Measurements from ENCODE around the gene PNCK.

DNA sequence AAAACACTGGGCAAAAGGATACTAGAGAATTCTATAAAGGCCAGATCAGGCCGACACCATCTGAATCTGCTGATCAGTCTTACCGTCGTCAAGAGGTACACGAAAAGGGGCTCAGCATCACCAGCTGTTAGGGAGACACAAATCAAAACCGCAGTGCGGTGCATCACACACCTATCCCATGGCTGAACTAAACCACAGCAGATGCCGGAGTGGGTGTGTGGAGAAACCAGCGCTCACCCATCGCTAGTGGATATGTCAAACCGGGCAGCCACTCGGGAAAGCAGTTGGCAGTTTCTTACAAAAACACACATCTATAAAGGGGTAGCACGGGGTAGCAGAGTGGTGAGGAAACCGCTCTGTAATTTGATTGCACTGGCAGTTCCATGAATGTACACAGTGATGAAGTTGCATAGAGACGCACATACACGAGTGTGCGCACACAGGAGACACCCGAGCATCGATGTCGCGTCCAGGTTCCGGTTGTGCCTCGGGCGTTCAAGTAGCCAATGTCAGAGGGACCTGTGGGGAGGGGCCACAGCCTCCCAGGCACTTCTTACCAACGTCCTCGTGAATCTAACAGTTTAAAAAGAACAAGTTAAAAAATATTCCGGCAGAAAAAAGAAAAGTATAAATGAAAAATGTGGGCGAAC lies 51.5 kb downstream of the PNCK start:
- TF ChIP-seq, protein P1, sequence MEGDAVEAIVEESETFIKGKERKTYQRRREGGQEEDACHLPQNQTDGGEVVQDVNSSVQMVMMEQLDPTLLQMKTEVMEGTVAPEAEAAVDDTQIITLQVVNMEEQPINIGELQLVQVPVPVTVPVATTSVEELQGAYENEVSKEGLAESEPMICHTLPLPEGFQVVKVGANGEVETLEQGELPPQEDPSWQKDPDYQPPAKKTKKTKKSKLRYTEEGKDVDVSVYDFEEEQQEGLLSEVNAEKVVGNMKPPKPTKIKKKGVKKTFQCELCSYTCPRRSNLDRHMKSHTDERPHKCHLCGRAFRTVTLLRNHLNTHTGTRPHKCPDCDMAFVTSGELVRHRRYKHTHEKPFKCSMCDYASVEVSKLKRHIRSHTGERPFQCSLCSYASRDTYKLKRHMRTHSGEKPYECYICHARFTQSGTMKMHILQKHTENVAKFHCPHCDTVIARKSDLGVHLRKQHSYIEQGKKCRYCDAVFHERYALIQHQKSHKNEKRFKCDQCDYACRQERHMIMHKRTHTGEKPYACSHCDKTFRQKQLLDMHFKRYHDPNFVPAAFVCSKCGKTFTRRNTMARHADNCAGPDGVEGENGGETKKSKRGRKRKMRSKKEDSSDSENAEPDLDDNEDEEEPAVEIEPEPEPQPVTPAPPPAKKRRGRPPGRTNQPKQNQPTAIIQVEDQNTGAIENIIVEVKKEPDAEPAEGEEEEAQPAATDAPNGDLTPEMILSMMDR (IDR thresholded peaks at IDR 0.05), result no peak
- TF ChIP-seq POLR2A (IDR thresholded peaks at IDR 0.05), result no peak

Measured in body of pancreas (tissue), 4 donors.